Colonic mucosa (tissue), 4 donors: ENCODE data around the gene DHPS. TPM values are rescaled to one million over a fixed set of nuclear protein-coding genes. Genes with fewer than 3 reads are reported as not detected.

ENCODE experiments used
- DNase-seq: peaks from one replicate; pipeline ENCODE4 v3.0.0-alpha.2; 2020
- H3K27ac ChIP-seq: fragments of 200-600 bp; one replicate; pipeline ENCODE4 v1.8.0; 2021
- H3K27me3 ChIP-seq: fragments of 200-600 bp; one replicate; pipeline ENCODE4 v1.8.0; 2021
- H3K36me3 ChIP-seq: fragments of 200-600 bp; one replicate; pipeline ENCODE4 v1.8.0; 2021
- H3K4me1 ChIP-seq: fragments of 200-600 bp; one replicate; pipeline ENCODE4 v1.8.0; 2021; ENCODE audit warnings: mild to moderate bottlenecking
- H3K4me3 ChIP-seq: fragments of 200-600 bp; one replicate; pipeline ENCODE4 v1.8.0; 2021
- H3K9ac ChIP-seq, 2 donors: one replicate each; pipeline ENCODE4 v1.7.0; 2013; ENCODE audit warnings: control low read depth in 2 of 2, low read depth in 2 of 2, low read length in 2 of 2
- H3K9me3 ChIP-seq: fragments of 200-600 bp; one replicate; pipeline ENCODE4 v1.8.0; 2021
- CTCF ChIP-seq: fragments of 200-600 bp; IDR thresholded peaks from one replicate; pipeline ENCODE4 v1.8.0; 2022; ENCODE audit warnings: antibody characterized with exemption, mild to moderate bottlenecking
- intact Hi-C: fragments of 100-400 bp; cut with DNase I; formaldehyde crosslinking; loops from one replicate; pipeline ENCODE4 v1.14.1; 2022
- total RNA-seq, 2 donors: library from RNA; stranded (reverse); fragmentation: NEBNext Ultra II Directional in 1 of 2; extraction: Animal tissue kit (Norgen Biotek cat#: 25700) in 1 of 2; gene quantifications; one replicate each; pipeline ENCODE4 v1.2.1, GENCODE V29; 2021
- donor health status: healthy.
- donor health status: DM: no; HTN: no; CAD: no.
- donor health status: DM: no; HTN: no; CAD: no.

Gene DHPS
- total RNA-seq, 2 donors from 2014 or later, result 66.2 to 87.5 TPM

GRCh38 chr19:12676928-12677327, 4.8 kb downstream of the DHPS start:
- Histone ChIP-seq H3K27ac (no peak overlapping the region), H3K4me3 (no peak overlapping the region), H3K9me3 (no peaks in the 10 kb centered on the region), H3K4me1 (peaks cover 3% of the 10 kb centered on the region), H3K9ac (peak overlapping the region in 1 of 2 donors; percentile 18), H3K36me3 (peaks cover 11% of the 10 kb centered on the region), H3K27me3 (no peaks in the 10 kb centered on the region)
- no peak for DNase-seq
- intact Hi-C loops, result no loop called here
- no peak for TF ChIP-seq CTCF

GRCh38 chr19:12676384-12676792, 5.3 kb downstream of the DHPS start:
- H3K27ac ChIP-seq, result no peak overlapping the region
- peaks cover 3% of the 10 kb centered on the region for H3K4me1 ChIP-seq
- DNase-seq, result peak; percentile 91
- intact Hi-C loops, result no loop called here
- H3K27me3 ChIP-seq, result no peaks in the 10 kb centered on the region
- H3K9ac ChIP-seq, result peak overlapping the region in 1 of 2 donors; percentile 18
- peaks cover 11% of the 10 kb centered on the region for H3K36me3 ChIP-seq
- no peaks in the 10 kb centered on the region for H3K9me3 ChIP-seq
- H3K4me3 ChIP-seq, result no peak overlapping the region
- peak; percentile 82 for TF ChIP-seq CTCF

GRCh38 chr19:12675940-12676339, 5.7 kb downstream of the DHPS start:
- no peak for DNase-seq

GRCh38 chr19:12675399-12675798, 6.3 kb downstream of the DHPS start:
- Histone ChIP-seq H3K27me3 (no peaks in the 10 kb centered on the region), H3K27ac (no peak overlapping the region), H3K36me3 (peaks cover 11% of the 10 kb centered on the region), H3K4me1 (peaks cover 5% of the 10 kb centered on the region), H3K9ac (no peak overlapping the region), H3K9me3 (no peaks in the 10 kb centered on the region), H3K4me3 (no peak overlapping the region)
- no peak for DNase-seq
- intact Hi-C loops, result no loop called here
- TF ChIP-seq CTCF, result no peak

More at GRCh38 chr19:12675940-12676339, 5.7 kb downstream of the DHPS start:
- intact Hi-C loops, result no loop called here
- Histone ChIP-seq H3K4me3 (no peak overlapping the region), H3K36me3 (peaks cover 11% of the 10 kb centered on the region), H3K9ac (no peak overlapping the region), H3K27me3 (no peaks in the 10 kb centered on the region), H3K9me3 (no peaks in the 10 kb centered on the region), H3K27ac (no peak overlapping the region), H3K4me1 (peaks cover 3% of the 10 kb centered on the region)
- TF ChIP-seq CTCF, result no peak

DNA sequence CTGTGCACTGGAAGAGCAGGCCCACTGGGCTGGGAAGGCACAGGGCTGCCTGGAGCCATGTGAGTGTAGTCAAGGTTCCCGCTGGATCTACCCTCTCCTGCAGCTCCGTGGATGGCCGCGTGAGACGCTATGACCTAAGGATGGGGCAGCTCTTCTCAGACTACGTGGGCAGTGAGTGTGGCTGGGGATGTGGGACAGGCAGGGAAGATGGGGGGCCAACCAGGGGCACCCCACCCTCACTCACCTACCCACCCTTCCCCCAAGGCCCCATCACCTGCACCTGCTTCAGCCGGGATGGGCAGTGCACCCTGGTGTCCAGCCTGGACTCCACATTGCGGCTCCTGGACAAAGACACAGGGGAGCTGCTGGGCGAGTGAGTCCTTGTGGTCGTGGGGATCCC, 8.9 kb downstream of the DHPS start:
- TF ChIP-seq CTCF, result no peak
- intact Hi-C loops, result no loop called here
- H3K36me3 ChIP-seq, result no peaks in the 10 kb centered on the region
- no peaks in the 10 kb centered on the region for H3K27me3 ChIP-seq
- no peak overlapping the region for H3K4me3 ChIP-seq
- no peak for DNase-seq
- peaks cover 12% of the 10 kb centered on the region for H3K4me1 ChIP-seq
- H3K9me3 ChIP-seq, result no peaks in the 10 kb centered on the region
- H3K9ac ChIP-seq, result no peak overlapping the region
- no peak overlapping the region for H3K27ac ChIP-seq
